K562 (cell line): ENCODE data around the gene MLXIPL. TPM values are rescaled to one million over a fixed set of nuclear protein-coding genes. Genes with fewer than 3 reads are reported as not detected.

Experiments
- ATAC-seq: fragments of 200-7000 bp; cut with Tn5 transposase; 3 replicates; pipeline ENCODE4 v1.9.1; 2020; ENCODE audit warnings: moderate library complexity
- BruUV-seq: library from RNA; stranded (reverse); fragments of 400-500 nt; replicated peaks from 2 replicates; lab custom pipeline; 2021; lab: Mats Ljungman, UMichigan
- CTCF ChIA-PET: fragments of 300-600 bp; formaldehyde crosslinking; extraction: SDS; loops from one replicate; lab custom pipeline; 2021; ENCODE audit warnings: low intra/inter-chr PET ratio; lab: Yijun Ruan, JAX
- POLR2A ChIA-PET: fragments of 300-600, 350-650 bp; sonication (Branson Sonifier 250); formaldehyde crosslinking; extraction: SDS; loops from one replicate; lab custom pipeline; 2021; ENCODE audit warnings: antibody characterized with exemption, inconsistent platforms; lab: Yijun Ruan, JAX
- DNase-seq, 4 experiments: peaks; one replicate each; pipeline versions ENCODE4 v3.0.0 to v3.0.0-alpha.2; 2011 to 2018; ENCODE audit warnings: low spot score in 3 of 4, mixed read lengths in 3 of 4; ENCODE audit errors: extremely low read depth in 1 of 4
- FAIRE-seq: peaks from 2 replicates; lab custom pipeline; 2011; peaks lifted over from hg19 to GRCh38; lab: Jason Lieb, UNC
- H2AFZ ChIP-seq: 2 replicates; pipeline ENCODE4 v1.6.0; 2011; ENCODE audit warnings: low read depth, low read length, control low read depth, inconsistent platforms
- H3K27ac ChIP-seq: fragments of 200-600 bp; 3 replicates; pipeline ENCODE4 v1.8.0; 2011; ENCODE audit warnings: low read depth, mild to moderate bottlenecking, control low read depth, inconsistent platforms, low read length, moderate library complexity, mixed read lengths; ENCODE audit errors: extremely low read depth
- H3K27me3 ChIP-seq, 2 experiments: fragments of 300-600 bp in 1 of 2; 2 replicates in 1 of 2; 3 replicates in 1 of 2; pipeline versions ENCODE4 v1.6.0 to v1.8.0; 2011; ENCODE audit warnings: inconsistent platforms in 2 of 2, low read length in 2 of 2, mild to moderate bottlenecking in 1 of 2, mixed read lengths in 1 of 2, moderate library complexity in 1 of 2; ENCODE audit not compliant: control insufficient read depth in 2 of 2, insufficient read depth in 2 of 2
- H3K36me3 ChIP-seq: fragments of 300-600 bp; 3 replicates; pipeline ENCODE4 v1.8.0; 2011; ENCODE audit warnings: mild to moderate bottlenecking, low read length, inconsistent platforms; ENCODE audit not compliant: control insufficient read depth, insufficient read depth
- H3K4me1 ChIP-seq, 2 experiments: fragments of 200-600 bp in 1 of 2; replicated peaks in 1 of 2; 2 replicates in 1 of 2; 3 replicates in 1 of 2; pipeline versions ENCODE4 v1.5.1 to v1.8.0; 2011; ENCODE audit warnings: inconsistent platforms in 2 of 2, low read length in 2 of 2, mild to moderate bottlenecking in 1 of 2, mixed read lengths in 1 of 2, moderate library complexity in 1 of 2; ENCODE audit not compliant: control insufficient read depth in 2 of 2, insufficient read depth in 2 of 2
- H3K4me2 ChIP-seq: 2 replicates; pipeline ENCODE4 v1.6.1; 2011; ENCODE audit warnings: low read length, control low read depth, inconsistent platforms, mixed read lengths; ENCODE audit not compliant: insufficient read depth
- H3K4me3 ChIP-seq: fragments of 200-600 bp; sonication (generic), shearing (Covaris generic); 2 replicates; pipeline ENCODE4 v1.5.1; 2016; ENCODE audit warnings: control low read depth, inconsistent platforms
- H3K79me2 ChIP-seq: fragments of 200-600 bp; 3 replicates; pipeline ENCODE4 v1.8.0; 2011; ENCODE audit warnings: low read length, inconsistent platforms; ENCODE audit not compliant: control insufficient read depth, insufficient read depth
- H3K9ac ChIP-seq, 2 experiments: 2 replicates each; pipeline versions ENCODE4 v1.6.0 to v1.6.1; 2011; ENCODE audit warnings: low read depth in 2 of 2, low read length in 2 of 2, control low read depth in 1 of 2, inconsistent platforms in 1 of 2, mild to moderate bottlenecking in 1 of 2, mixed read lengths in 1 of 2; ENCODE audit not compliant: insufficient read depth in 1 of 2
- H3K9me1 ChIP-seq: one replicate; pipeline ENCODE4 v1.6.0; 2011; ENCODE audit warnings: inconsistent platforms, mild to moderate bottlenecking, low read length, moderate library complexity; ENCODE audit not compliant: control insufficient read depth, insufficient read depth
- H3K9me3 ChIP-seq: replicated peaks from 2 replicates; pipeline ENCODE4 v1.5.1; 2011; ENCODE audit warnings: low read depth, low read length, inconsistent platforms; ENCODE audit not compliant: control insufficient read depth, insufficient read depth
- H4K20me1 ChIP-seq: replicated peaks from 2 replicates; pipeline ENCODE4 v1.6.1; 2011; ENCODE audit warnings: low read length, inconsistent platforms, mixed read lengths; ENCODE audit not compliant: control insufficient read depth, insufficient read depth
- CC2D1A ChIP-seq: fragments of 450-650 bp; IDR thresholded peaks from 2 replicates; pipeline ENCODE4 v1.6.1; 2017; ENCODE audit warnings: mild to moderate bottlenecking
- FOS ChIP-seq: IDR thresholded peaks from 3 replicates; pipeline ENCODE4 v1.6.1; 2011; ENCODE audit not compliant: insufficient read length; ENCODE audit errors: extremely low read depth
- GABPB1 ChIP-seq: sonication (generic); formaldehyde crosslinking; IDR thresholded peaks from 2 replicates; pipeline ENCODE4 v1.8.0; 2022; ENCODE audit warnings: mild to moderate bottlenecking, missing genetic modification reagents
- MAZ ChIP-seq, 2 experiments: fragments of 450-650 bp in 1 of 2; sonication (generic) in 1 of 2; formaldehyde crosslinking; IDR thresholded peaks in 1 of 2; conservative IDR thresholded peaks in 1 of 2; 2 replicates each; pipeline versions ENCODE4 v1.4.0 to v1.5.0; 2020; ENCODE audit warnings: mild to moderate bottlenecking in 1 of 2, missing genetic modification reagents in 1 of 2
- MXI1 ChIP-seq: IDR thresholded peaks from 2 replicates; pipeline ENCODE4 v1.6.1; 2011; ENCODE audit warnings: low read depth, mild to moderate bottlenecking, improper control_type of control experiment, low read length
- SMARCA5 ChIP-seq: fragments of 450-650 bp; IDR thresholded peaks from 2 replicates; pipeline ENCODE4 v1.6.1; 2016
- SREBF1 ChIP-seq: fragments of 150-350 bp; IDR thresholded peaks from 2 replicates; pipeline ENCODE4 v1.6.1; 2014; ENCODE audit warnings: antibody characterized with exemption, low read depth, low read length, borderline replicate concordance
- TAL1 ChIP-seq: fragments of 450-650 bp; IDR thresholded peaks from 2 replicates; pipeline ENCODE4 v1.6.1; 2016; ENCODE audit warnings: mild to moderate bottlenecking
- YY1 ChIP-seq, 3 experiments: IDR thresholded peaks; 2 replicates each; pipeline ENCODE4 v1.6.1; 2011; ENCODE audit warnings: low read length in 2 of 3, mild to moderate bottlenecking in 2 of 3, moderate library complexity in 2 of 3, borderline replicate concordance in 1 of 3, control low read depth in 1 of 3, low read depth in 1 of 3; ENCODE audit not compliant: insufficient read depth in 3 of 3, insufficient replicate concordance in 2 of 3, control insufficient read depth in 1 of 3, insufficient read length in 1 of 3; ENCODE audit errors: extremely low read depth in 1 of 3
- ZNF143 ChIP-seq: sonication (generic); formaldehyde crosslinking; IDR thresholded peaks from 2 replicates; pipeline ENCODE4 v1.9.0; 2022; ENCODE audit warnings: mild to moderate bottlenecking, missing genetic modification reagents
- WGBS: fragments of 100-300 bp; shearing (Covaris generic); methylation state at CpG from one replicate; pipeline ENCODE4 v1.1.6; 2016; ENCODE audit warnings: low coverage, mixed read lengths; ENCODE audit not compliant: insufficient coverage; ENCODE audit errors: missing lambda C conversion rate; 5-methylcytosine and 5-hydroxymethylcytosine counted together
- in situ Hi-C: fragments of 300-500 bp; cut with MboI; formaldehyde crosslinking; loops from 4 replicates; pipeline ENCODE4 v1.15.0; 2018; ENCODE audit warnings: inconsistent platforms, mixed read lengths
- intact Hi-C: fragments of 100-400 bp; cut with micrococcal nuclease; formaldehyde crosslinking; loops from 2 replicates; pipeline ENCODE4 v1.14.2; 2022
- polyA plus RNA-seq, 8 experiments: library from polyadenylated mRNA; depleted of rRNA in 4 of 8; stranded (reverse) in 5 of 8; unstranded in 3 of 8; fragments of >200 nt; fragmentation: Nextera tagmentation in 2 of 8; fragmentation: Illumina TruSeq in 1 of 8; extraction: Ambion mirVana in 2 of 8; extraction: Trizol in 1 of 8; gene quantifications; 2 replicates each; pipeline versions ENCODE4 v1.2.1 to v1.2.3, GENCODE V29; 2011 to 2014; ENCODE audit warnings: inconsistent platforms in 1 of 8, missing spikeins in 1 of 8
- total RNA-seq, 7 experiments: library from RNA; depleted of rRNA in 6 of 7; stranded (reverse); fragments of >200 nt in 6 of 7; fragmentation: Illumina TruSeq in 2 of 7; extraction: Trizol in 2 of 7; gene quantifications; 2 replicates each; pipeline versions ENCODE4 v1.2.1 to v1.2.3, GENCODE V29; 2011 to 2021; ENCODE audit warnings: low replicate concordance in 1 of 7
- TF ChIP-seq, protein P1 (sequence below): sonication (generic); formaldehyde crosslinking; IDR thresholded peaks from 2 replicates; pipeline ENCODE4 v1.8.0; 2022; ENCODE audit warnings: mild to moderate bottlenecking, missing genetic modification reagents
- TF ChIP-seq, protein P2 (sequence below): fragments of 450-650 bp; formaldehyde crosslinking; conservative IDR thresholded peaks from 2 replicates; pipeline ENCODE4 v1.4.0; 2022; ENCODE audit warnings: mild to moderate bottlenecking, missing genetic modification characterization
- TF ChIP-seq, protein P3 (sequence below), 3 experiments: IDR thresholded peaks in 2 of 3; conservative IDR thresholded peaks in 1 of 3; 2 replicates each; pipeline ENCODE4 v1.5.1; 2011 to 2012; ENCODE audit warnings: low read length in 3 of 3, mild to moderate bottlenecking in 3 of 3, control low read depth in 2 of 3, improper control_type of control experiment in 1 of 3, inconsistent platforms in 1 of 3, low read depth in 1 of 3, mixed read lengths in 1 of 3, moderate library complexity in 1 of 3; ENCODE audit not compliant: insufficient read depth in 2 of 3

Gene MLXIPL
- total and polyA plus RNA-seq, 9 of the 15 experiments (the other 6 are each of a cell fraction or from before 2014, with no cell fraction given), result 0.11 to 18.4 (median 1.4) TPM

DNA sequence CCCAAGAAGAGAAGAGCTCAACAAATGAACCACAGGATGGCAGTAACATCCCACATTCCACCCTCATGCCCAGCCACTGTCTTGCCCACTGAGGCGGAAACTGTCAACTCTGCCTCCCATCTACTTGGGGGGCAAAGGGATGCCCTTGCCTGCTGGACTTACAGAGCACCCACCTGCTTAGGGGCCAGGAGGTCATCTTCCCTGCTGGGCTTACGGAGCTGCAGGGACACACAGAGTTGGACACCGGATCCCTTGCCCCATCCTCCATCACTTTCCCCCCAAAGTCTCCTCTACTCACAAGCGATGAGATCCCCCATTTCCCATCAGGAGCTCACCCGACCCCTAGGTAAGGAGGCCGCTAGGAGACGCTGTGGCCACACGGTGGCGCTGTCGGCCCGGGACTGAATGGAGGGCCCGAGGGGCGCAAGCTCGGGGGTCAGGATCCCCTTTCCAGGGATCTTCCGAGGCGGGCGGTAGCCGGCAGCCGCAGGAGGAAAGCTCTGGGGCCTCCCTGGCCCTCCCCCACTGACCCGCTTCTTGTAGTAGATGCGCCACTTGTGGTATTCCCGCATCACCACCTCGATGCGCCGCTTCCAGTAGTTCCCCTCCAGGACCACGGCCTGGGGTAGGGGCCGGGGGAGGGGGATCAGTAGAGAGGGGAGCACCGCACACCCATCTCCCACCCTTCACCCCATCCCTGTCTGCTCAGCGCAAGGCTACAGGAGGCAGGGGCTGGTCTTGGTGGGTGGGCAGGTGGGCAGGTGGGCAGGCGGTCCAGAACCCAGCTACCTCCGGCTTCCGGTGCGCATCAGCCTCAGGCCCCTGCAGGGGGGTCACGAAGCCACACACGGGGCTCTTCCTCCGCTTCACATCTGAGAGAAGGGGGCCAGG lies 17.3 kb downstream of the MLXIPL start:
- Histone ChIP-seq H3K9me3 (no peaks in the 10 kb centered on the region), H3K4me2 (no peak overlapping the region), H2AFZ (no peak overlapping the region), H3K36me3 (no peaks in the 10 kb centered on the region), H3K4me1 (peaks cover 0 to 30% of the 10 kb centered on the region in 2 experiments; a peak in 2 of 5 replicates), H4K20me1 (peaks cover 5% of the 10 kb centered on the region), H3K27me3 (no peaks in the 10 kb centered on the region), H3K79me2 (no peaks in the 10 kb centered on the region), H3K9me1 (no peaks in the 10 kb centered on the region), H3K4me3 (no peak overlapping the region), H3K27ac (no peak overlapping the region), H3K9ac (no peak overlapping the region)
- FAIRE-seq, result peak; percentile 78
- no TSS peak for BruUV-seq
- ChIA-PET POLR2A (interaction anchor here (0.6 to 1.5 kb wide), 15 partner anchors 9 to 141 kb away, joined by 3 to 10 read pairs (median 3); partner anchors contain the start of genes BAZ1B and TBL2), CTCF (interaction anchor here (0.8 to 2.1 kb wide), 8 partner anchors 61 to 786 kb away, joined by 3 to 24 read pairs (median 5); partner anchors contain the start of gene VPS37D)
- WGBS, result 19% methylated on average over 25 of the region's 36 CpGs
- DNase-seq, result peak; percentile 78 to 89 (median 88)
- peak; percentile 85 for ATAC-seq
- intact Hi-C loops (loop anchor here (1.0 kb wide), 1 partner anchor 118 kb away; no protein-coding TSS in a partner anchor), in situ Hi-C loops (loop anchor here (5.0 kb wide), 2 partner anchors 125 to 245 kb away; no protein-coding TSS in a partner anchor)
- TF ChIP-seq SREBF1, result no peak
- TF ChIP-seq SMARCA5, result no peak
- TF ChIP-seq YY1 (IDR thresholded peaks at IDR 0.05; ENCODE audit: borderline replicate concordance in 1 of 3, control insufficient read depth in 1 of 3, extremely low read depth in 1 of 3, insufficient read depth in 3 of 3, insufficient read length in 1 of 3, insufficient replicate concordance in 2 of 3, low read depth in 1 of 3, low read length in 2 of 3), result peak in 1 of 3 experiments; percentile 19
- TF ChIP-seq FOS, result no peak
- TF ChIP-seq MAZ (CRISPR knock-in tag; conservative IDR thresholded peaks at IDR 0.05 in 1 of 2, IDR thresholded peaks at IDR 0.05 in 1 of 2), result peak; percentile 40 to 67; a peak in 3 of 4 replicates
- TF ChIP-seq TAL1, result no peak
- TF ChIP-seq, protein P1, sequence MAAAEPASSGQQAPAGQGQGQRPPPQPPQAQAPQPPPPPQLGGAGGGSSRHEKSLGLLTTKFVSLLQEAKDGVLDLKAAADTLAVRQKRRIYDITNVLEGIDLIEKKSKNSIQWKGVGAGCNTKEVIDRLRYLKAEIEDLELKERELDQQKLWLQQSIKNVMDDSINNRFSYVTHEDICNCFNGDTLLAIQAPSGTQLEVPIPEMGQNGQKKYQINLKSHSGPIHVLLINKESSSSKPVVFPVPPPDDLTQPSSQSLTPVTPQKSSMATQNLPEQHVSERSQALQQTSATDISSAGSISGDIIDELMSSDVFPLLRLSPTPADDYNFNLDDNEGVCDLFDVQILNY (CRISPR knock-in tag), result 0 out of 2 replicates have a peak, but pooled peaks have one; percentile 20
- TF ChIP-seq, protein P2, sequence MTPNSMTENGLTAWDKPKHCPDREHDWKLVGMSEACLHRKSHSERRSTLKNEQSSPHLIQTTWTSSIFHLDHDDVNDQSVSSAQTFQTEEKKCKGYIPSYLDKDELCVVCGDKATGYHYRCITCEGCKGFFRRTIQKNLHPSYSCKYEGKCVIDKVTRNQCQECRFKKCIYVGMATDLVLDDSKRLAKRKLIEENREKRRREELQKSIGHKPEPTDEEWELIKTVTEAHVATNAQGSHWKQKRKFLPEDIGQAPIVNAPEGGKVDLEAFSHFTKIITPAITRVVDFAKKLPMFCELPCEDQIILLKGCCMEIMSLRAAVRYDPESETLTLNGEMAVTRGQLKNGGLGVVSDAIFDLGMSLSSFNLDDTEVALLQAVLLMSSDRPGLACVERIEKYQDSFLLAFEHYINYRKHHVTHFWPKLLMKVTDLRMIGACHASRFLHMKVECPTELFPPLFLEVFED (CRISPR knock-in tag), result peak; percentile 34; the same call in 1 of the 2 replicates
- peak; percentile 67; the same call in 1 of the 2 replicates for TF ChIP-seq CC2D1A
- TF ChIP-seq ZNF143 (CRISPR knock-in tag), result 0 out of 2 replicates have a peak, but pooled peaks have one; percentile 19
- no peak for TF ChIP-seq MXI1
- 0 out of 2 replicates have a peak, but pooled peaks have one; percentile 13 for TF ChIP-seq GABPB1
- TF ChIP-seq, protein P3, sequence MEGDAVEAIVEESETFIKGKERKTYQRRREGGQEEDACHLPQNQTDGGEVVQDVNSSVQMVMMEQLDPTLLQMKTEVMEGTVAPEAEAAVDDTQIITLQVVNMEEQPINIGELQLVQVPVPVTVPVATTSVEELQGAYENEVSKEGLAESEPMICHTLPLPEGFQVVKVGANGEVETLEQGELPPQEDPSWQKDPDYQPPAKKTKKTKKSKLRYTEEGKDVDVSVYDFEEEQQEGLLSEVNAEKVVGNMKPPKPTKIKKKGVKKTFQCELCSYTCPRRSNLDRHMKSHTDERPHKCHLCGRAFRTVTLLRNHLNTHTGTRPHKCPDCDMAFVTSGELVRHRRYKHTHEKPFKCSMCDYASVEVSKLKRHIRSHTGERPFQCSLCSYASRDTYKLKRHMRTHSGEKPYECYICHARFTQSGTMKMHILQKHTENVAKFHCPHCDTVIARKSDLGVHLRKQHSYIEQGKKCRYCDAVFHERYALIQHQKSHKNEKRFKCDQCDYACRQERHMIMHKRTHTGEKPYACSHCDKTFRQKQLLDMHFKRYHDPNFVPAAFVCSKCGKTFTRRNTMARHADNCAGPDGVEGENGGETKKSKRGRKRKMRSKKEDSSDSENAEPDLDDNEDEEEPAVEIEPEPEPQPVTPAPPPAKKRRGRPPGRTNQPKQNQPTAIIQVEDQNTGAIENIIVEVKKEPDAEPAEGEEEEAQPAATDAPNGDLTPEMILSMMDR (IDR thresholded peaks at IDR 0.05 in 2 of 3, conservative IDR thresholded peaks at IDR 0.05 in 1 of 3; ENCODE audit: insufficient read depth in 2 of 3, low read depth in 1 of 3, low read length in 3 of 3), result peak; percentile 93 to 98 (median 97)
